ENCODE measurements around the gene DSCAM.
"Not testable (repeated sequence)": the region's sequence is repeated elsewhere in the genome, so short reads cannot be mapped to it uniquely, and the experiment has no call there.

DSCAM gene, protein sequence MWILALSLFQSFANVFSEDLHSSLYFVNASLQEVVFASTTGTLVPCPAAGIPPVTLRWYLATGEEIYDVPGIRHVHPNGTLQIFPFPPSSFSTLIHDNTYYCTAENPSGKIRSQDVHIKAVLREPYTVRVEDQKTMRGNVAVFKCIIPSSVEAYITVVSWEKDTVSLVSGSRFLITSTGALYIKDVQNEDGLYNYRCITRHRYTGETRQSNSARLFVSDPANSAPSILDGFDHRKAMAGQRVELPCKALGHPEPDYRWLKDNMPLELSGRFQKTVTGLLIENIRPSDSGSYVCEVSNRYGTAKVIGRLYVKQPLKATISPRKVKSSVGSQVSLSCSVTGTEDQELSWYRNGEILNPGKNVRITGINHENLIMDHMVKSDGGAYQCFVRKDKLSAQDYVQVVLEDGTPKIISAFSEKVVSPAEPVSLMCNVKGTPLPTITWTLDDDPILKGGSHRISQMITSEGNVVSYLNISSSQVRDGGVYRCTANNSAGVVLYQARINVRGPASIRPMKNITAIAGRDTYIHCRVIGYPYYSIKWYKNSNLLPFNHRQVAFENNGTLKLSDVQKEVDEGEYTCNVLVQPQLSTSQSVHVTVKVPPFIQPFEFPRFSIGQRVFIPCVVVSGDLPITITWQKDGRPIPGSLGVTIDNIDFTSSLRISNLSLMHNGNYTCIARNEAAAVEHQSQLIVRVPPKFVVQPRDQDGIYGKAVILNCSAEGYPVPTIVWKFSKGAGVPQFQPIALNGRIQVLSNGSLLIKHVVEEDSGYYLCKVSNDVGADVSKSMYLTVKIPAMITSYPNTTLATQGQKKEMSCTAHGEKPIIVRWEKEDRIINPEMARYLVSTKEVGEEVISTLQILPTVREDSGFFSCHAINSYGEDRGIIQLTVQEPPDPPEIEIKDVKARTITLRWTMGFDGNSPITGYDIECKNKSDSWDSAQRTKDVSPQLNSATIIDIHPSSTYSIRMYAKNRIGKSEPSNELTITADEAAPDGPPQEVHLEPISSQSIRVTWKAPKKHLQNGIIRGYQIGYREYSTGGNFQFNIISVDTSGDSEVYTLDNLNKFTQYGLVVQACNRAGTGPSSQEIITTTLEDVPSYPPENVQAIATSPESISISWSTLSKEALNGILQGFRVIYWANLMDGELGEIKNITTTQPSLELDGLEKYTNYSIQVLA (N-terminal part only)

DNA sequence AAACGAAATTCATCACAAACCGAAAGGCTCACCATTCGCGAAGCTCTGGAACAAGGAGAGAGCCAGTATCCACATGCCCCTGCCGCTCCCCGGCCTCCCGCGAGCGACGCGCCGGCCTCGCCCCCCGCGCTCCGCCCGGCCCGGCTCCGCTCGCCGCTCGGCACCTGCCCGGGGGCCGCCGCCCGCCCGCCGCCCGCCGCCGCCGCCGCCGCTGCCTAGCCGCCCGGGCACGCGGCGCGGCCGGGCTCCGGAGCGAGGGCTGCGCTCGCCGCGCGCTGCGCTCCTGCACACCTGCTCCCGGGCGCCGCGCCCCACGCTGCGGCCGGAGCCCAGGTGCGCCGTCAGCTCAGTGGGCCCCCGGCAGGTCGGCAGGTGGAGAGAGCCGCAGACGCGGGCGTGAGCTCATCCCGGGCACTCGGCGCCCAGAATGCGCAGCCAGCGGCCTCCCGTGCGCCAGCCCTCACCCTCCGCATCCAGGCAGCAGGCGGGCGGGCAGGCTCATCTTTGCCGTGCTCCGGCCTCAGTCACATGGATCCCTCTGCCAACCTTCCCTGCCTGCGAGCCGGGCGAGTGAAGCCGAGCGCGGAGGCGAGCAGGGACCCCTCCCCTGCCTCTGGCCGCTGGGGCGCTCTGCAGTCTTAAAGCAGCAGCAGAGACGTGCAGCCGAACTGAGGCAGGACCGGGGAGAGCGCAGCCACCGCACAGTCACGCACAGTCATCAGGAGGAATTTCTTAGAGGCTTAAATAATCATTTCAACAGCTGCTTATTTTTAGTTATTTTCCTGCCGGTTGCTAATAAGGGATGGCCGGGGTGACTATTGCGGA is at the start of gene DSCAM:
Gene DSCAM, minus strand, starts transcription at position 572 of the 825 bp plus-strand sequence. Its CDS starts 497 bp downstream, at position 75.
- H3K4me3 ChIP-seq (ENCODE audit: low read depth, low read length) = no peak within 1 kb of the TSS
- DNase-seq (ENCODE audit: low read depth) = no peak
- TF ChIP-seq CTCF (conservative IDR thresholded peaks at IDR 0.05; ENCODE audit: low read depth, low read length) = no peak

GRCh38 chr21:40895697-40896096 is 48.7 kb upstream of the DSCAM start:
- not testable (repeated sequence) for DNase-seq (ENCODE audit: low read depth); H3K4me3 ChIP-seq (ENCODE audit: low read depth, low read length)

DNA sequence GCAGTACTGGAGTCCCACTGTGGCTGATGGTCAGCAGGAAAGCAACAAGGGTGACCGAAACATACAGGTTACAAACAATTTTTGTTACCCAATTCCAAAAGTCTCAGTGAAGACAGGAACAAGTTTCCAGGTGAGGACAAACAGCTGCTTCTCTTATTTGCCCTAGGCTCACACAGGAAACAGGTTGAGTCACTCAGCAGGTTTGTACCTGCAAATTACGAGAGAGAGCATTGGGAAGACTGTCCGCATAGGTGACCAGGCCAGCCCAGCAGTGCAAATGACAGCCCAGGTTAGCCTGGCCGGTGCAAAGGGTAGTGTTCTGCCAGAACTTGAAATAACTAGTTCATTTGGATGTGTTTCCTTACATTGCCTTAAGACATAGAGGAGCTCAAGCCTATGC is 40.0 kb upstream of the DSCAM start:
- no peak for TF ChIP-seq CTCF (conservative IDR thresholded peaks at IDR 0.05; ENCODE audit: low read depth, low read length)
- no peak overlapping the region for H3K4me3 ChIP-seq (ENCODE audit: low read depth, low read length)
- no peak for DNase-seq (ENCODE audit: low read depth)

GRCh38 chr21:40886006-40886405 is 39.0 kb upstream of the DSCAM start:
- no peak for DNase-seq (ENCODE audit: low read depth)
- no peak for TF ChIP-seq CTCF (conservative IDR thresholded peaks at IDR 0.05; ENCODE audit: low read depth, low read length)
- no peak overlapping the region for H3K4me3 ChIP-seq (ENCODE audit: low read depth, low read length)

DNA sequence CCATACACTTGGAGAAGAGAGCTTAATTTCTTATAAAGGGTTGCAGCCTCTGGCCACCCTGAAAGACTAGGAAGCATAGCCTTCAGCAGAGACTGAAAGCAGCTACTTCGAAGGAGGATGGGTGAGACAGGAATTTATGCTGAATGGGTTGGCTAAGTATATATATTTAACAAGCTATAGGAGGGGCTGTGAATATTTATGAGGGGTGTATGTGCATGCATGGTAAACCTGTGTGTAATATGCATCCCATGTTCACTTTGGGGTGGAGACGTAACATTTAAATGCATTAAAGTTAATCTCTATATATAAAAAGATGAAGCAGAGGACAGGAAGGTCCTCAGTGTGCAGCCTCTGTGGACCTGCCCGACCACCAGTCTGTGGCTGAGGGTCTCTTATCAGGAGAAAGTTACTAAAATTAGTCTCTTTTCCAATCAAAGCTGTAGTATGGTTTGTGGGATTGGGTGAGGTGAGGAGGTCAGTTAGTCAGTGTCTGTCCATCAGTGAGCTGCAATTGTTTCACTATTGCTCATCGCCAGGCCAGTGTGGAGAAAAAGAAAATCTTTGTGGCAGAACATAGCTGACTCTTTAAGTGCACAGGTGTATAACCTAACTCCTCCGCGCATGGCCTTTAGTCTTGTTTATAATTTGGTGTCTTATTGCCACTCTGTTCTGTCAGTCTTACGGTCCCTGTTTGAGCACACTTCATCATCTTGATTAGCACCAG is 35.4 kb upstream of the DSCAM start:
- H3K4me3 ChIP-seq (ENCODE audit: low read depth, low read length) = no peak overlapping the region
- no peak for TF ChIP-seq CTCF (conservative IDR thresholded peaks at IDR 0.05; ENCODE audit: low read depth, low read length)
- no peak for DNase-seq (ENCODE audit: low read depth)

- no peak overlapping the region for H3K4me3 ChIP-seq (ENCODE audit: low read depth, low read length)
- DNase-seq (ENCODE audit: low read depth) = no peak
Measured at GRCh38 chr21:40881767-40882166, 34.8 kb upstream of the DSCAM start.

More at GRCh38 chr21:40881767-40882166, 34.8 kb upstream of the DSCAM start:
- no peak for TF ChIP-seq CTCF (conservative IDR thresholded peaks at IDR 0.05; ENCODE audit: low read depth, low read length)
